HG03175 (cell line): ENCODE results near the gene CCDC74B.
"Not testable (repeated sequence)": the region's sequence is repeated elsewhere in the genome, so short reads cannot be mapped to it uniquely, and the experiment has no call there.

Experiments used
- ATAC-seq: cut with Tn5 transposase; IDR thresholded peaks from one replicate; pipeline ENCODE4 v1.9.1; 2021; ENCODE audit warnings: mild to moderate bottlenecking, moderate library complexity; ENCODE audit not compliant: unreplicated experiment

CCDC74B gene

DNA sequence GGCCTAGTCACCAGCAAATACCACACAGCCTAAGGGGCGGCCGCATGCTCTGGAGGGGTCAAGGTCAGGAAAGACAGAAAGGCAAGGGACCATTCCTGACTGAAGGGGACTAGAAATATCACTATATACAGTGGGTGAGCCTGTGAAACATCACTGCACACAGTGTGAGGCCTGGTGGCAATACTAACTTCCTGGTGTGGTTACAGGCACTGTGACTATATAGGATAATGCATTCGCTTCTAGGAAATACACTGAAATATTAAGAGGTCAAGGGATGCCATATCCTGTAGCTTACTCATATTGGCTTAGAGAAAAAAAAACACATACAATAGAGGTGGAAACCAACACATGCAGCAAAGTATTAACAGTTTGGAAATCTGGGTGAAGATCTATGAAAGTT, 24.3 kb upstream of the CCDC74B start:
- ATAC-seq, result not testable (repeated sequence)

DNA sequence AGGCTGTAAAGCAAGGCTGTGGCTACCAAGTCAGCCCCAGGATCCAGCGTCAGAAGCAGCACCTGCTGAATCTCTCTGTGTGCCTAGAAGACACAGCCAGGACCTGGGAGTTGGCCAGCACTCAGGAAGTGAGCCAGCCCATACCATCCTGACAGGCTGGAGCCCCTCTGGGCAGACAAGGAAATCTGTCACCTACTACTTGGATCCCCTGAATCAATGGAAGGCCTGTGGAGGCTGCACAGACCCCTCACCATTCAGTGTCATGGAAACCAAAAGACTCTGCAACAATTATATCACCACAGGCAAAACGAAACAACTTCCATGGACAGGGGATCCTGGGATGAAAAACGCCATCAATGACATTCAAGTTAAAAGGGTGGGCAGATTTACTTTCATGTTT, 21.7 kb upstream of the CCDC74B start:
- ATAC-seq, result not testable (repeated sequence)

DNA sequence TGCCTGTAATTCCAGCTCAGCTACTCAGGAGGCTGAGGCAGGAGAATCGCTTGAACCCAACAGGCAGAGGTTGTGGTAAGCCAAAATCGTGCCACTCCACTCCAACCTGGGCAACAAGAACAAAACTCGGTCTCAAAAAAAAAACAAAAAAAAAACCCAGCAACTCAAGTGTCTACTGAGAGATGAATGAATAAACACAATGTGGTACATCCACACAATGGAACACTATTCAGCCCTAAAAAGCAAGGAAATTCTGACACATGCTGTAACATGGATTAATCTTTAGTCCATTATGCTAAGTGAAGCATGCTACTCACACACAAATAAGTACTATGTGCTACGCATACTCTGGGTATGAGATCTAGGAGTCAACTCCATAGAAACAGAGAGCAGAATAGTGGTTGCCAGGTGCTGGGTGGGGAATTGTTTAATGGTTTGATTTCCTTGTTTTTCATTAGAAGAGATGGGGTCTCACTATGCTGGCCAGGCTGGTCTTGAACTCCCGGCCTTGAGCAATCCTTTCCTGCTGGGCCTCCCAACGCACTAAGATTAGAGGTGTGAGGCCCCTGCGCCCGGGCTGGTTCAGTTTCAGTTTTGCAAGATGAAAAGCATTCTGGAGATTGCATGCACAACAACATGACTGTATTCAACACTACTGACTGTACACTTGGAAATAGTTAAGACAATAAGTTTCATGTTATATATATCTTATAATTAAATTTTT, 20.5 kb upstream of the CCDC74B start:
- no peak for ATAC-seq

DNA sequence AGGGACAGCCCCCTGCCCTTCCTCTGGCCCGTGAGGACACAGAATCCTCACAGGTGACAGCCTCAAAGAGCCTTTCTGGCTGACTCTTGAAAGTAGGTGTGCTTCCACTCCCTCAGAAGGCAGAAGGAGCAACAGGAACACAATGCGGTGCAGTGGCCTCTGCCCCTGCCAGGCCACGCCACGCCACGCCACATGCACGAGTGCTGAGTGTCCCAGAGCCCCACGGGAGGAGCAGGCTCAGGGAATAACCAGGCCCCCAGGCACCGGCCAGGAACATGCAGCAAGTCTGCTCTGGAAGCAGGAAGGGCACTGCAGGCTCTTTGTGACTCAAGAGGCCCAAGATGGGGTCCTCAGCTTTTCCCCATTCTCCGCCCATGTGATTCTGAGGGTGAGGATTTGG, 18.1 kb upstream of the CCDC74B start:
- no peak for ATAC-seq

DNA sequence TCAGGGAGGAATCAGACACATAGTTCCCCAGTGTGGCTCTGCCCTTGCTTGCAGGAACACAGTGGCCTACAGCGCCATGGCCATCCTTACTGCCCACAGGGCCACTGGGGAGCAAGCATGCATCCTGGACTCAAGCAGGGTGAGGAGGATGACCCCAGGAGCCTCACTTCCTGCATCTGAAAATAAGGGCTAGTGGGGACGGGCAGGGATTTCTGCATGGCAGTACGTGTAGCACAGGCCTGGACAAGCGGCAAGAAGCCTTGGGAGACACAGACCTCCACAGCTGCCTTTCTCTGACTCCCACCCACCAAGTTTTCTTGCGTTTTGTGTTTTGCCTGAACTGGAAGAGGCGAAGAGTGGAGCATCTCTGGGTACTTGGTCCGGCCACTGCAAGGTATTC, 17.6 kb upstream of the CCDC74B start:
- ATAC-seq, result not testable (repeated sequence)

DNA sequence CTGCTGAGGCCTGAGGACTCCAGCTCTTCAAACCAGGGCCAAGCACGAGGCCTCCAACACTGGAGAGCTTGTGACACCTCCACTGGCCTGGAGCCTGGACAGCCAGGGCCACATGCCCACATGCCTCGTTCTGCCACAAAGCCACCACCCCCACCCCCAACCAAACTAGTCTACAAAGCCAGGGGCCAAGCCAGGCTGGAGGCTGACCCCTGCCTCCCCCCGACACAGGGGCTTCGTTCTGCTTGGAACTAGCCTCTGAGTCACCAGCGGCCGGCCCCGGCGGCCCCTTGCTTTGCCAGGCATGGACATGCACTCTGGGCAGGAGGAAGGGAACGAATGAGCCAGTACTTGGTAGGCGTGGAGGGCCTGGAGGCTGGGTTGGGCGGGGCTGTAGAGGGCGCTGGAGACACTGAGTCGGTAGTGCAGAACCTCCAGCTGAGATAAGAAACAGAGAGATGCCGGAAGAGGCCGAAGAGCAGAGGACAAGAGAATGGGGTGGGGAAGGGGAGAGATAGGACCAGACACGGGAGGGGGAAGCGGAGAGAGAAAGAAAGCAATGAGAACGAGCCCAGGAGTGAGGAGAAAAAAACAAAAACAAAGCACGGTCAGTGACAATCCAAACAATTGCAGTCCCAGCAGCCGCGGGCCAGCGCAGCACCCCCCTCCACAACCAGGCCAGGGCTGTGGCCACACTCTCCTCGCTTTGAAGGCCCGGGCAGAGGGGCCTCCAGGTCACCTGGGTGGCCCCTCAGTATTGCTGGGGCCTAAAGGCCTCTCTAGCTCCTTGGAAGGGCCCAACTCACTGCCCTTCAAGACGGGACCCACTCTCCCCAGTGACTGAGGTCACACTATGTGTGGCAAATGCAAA, 16.2 kb upstream of the CCDC74B start:
- ATAC-seq, result not testable (repeated sequence)

DNA sequence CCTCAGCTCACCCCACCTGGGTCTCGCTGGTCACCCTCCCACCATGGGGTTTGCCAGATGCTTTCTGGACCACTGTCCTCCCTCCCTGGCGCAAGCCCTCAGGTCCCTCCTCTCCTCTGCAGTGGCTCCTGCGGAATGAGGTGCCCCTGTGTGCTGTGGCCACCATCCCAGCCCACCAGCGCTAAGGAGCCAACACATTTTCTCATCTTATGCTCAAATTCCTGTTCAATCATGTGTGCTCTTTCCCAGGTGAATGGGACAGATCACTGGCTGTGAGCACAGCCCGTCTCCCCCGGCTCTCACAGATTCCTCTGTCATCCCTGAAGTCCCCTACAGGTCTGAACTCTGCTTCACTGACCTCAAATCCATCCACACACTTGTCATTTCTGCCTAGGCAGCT, 15.2 kb upstream of the CCDC74B start:
- no peak for ATAC-seq

DNA sequence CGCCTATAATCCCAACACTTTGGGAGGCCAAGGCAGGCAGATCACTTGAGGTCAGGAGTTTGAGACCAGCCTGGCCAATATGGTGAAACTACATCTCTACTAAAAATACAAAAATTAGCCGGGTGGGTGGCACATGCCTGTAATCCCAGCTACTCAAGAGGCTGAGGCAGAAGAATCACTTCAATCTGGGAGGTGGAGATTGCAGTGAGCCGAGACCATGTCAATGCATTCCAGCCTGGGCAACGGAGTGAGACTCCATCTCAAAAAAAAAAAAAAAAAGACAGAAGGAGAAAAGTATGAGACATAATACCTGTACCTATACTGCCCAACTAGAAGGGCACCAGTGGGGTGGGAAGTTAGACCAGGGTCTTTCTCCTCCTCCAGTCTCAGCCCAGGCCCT, 14.5 kb upstream of the CCDC74B start:
- ATAC-seq, result not testable (repeated sequence)

DNA sequence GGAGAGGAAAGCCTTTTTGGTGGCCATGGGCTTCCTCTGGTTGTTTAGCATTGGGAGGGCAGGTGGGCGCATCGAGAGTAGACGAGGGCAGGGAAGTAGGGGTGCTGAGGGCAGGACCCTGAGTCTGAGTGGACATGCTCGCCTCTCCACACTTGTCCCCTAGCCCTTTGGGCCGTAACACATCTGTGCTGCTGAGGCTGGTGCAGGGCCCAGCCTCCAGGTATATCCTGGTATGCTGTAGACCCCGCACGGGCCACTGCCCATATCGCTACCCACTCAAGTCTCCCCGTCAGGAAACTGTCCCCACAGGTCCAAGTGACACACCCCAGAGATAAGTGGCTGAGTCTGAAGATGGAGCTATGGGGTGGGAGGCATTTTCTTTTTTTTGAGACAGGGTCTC, 13.7 kb upstream of the CCDC74B start:
- ATAC-seq, result no peak

DNA sequence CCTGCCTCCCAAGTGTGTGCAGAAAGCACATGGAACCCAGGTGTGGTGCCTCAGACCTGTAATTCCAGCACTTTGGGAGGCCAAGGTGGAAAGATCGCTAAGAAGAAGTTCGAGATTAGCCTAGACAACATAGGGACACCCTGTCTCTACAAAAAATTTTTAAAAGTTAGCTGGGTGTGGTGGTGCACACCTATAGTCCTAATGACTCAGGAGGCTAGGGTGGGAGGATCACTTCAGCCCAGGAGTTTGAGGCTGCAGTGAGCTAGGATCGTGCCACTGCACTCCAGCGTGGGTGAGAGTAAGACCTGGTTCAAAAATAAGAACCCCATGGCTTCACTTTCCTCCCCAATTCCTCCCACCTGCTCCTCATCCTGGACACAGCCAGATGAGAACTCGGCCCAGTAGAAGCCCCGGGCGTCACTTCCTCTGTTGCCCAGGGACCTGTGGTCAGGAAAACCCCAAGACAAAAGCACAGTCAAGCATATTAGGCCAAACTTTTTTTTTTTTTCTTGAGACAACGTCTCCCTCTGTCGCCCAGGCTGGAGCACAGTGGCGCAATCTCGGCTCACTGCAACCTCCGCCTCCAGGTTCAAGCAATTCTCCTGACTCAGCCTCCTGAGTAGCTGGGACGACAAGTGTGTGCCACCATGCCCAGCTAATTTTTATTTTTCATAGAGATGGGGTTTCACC, 13.1 kb upstream of the CCDC74B start:
- ATAC-seq, result peak; percentile 83

DNA sequence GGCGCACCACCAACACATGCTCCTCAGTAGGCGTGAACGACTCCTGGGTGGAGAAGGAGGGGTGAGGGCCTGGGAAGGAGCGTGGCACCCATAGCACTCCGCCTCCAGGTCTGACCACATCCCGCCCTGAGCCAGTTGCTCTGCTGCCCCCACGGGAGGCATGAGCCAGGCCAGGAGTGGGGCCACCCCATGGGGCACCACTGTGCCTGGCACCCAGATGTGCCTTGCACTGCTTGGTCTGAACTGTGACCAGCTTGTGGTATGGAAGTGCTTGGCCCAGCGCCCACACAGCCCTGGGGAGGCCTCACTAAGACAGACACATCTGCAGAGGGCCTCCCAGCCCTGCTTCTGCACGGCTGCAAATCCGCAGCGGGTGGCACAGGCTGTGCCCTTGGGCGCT, 12.4 kb upstream of the CCDC74B start:
- ATAC-seq, result peak; percentile 49

DNA sequence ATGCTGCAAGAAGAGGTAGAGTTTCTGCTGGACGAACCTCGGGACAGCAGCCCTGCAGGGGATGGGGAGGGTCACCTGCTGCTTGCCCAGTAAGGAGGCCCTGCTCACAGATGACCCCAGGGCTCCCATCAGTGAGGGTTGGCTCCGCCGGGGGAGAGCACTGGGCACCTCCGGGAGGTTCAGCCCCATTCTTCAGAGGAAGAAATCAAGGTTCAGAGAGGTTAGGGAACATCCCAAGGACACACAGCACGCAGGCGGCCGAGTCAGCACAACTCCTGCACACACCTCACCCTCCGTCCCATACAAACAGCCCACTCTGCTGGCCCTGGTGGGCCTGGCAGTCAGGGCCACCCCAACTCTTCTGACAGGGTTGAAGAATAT, 11.7 kb upstream of the CCDC74B start:
- no peak for ATAC-seq

DNA sequence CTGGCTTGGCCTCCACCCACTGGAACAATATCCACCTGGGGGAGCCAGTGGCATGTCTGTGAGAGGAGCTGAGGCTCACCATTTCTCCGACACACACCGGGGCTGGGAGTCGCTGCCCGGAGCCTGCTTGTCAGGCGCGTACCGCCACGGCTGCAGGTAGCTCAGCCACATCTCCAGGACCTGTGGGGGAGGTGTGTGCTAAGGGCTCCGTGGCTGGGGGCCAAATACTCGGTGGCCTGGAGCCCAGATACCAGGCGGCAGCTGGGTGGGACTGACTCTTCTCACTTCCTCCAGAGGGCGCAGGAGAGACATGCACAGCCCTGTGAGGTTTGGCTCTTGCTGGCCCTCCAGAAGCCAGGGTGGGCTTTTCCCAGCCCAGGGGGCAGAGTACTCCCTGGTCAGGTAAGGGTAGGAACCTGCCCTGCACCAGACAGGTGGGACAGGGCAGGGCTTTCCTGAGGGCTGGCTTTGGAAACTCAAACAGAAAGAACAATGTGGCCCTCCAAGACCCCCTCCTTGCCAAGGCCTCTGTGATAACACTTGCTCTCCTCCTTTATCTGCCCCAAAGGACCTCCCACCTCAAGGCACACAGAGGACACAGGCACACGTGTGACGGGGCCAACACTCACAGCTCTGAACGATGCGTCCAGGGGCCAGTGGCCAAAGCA, 11.2 kb upstream of the CCDC74B start:
- not testable (repeated sequence) for ATAC-seq

DNA sequence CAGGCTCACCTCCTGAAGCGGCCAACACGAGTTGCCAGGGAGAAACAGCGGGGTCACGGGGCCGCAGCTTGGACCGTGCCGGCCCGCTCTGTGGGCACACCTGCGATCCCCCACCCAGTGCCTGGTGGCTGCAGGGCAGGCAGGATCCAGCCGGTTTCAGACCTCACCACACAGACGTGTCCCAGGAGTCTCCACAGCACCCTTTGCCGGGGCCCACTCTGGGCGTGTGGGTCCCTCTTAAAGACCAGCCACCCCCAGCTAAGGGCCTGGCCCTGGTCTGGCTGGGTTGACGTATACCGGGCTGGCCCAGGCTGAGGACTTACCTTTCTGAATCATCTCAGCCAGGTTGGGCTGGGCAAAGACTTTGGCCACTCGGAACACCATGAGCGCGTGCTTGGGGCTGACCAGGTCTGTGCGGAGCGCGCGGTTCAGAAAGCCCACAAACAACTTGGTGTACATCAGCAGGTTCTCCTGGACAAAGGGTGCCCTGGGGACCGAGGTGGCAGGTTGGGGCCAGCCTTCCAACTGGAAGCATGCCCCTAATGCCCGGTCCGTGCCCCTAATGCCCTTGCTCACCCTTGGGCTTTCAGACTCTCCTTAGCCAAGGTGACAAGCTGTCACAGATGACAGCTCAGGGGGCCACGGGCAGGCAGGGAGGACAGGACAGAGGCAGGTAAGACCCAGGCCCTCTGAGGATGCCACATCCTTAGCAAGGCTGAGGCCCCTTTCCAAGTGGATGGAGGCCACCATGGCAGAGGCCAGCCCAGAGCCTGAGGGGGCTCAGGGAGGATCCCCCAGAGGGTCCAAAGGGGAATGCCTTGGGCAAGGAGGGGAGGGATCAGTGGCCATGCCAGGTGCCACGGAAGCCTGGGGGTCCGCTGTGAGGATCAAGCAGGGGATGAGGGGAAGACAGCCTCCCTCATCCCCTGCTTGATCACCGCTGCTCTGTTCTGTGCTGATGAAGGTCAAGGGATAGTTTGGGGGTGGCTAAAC, 10.2 kb upstream of the CCDC74B start:
- ATAC-seq, result no peak

DNA sequence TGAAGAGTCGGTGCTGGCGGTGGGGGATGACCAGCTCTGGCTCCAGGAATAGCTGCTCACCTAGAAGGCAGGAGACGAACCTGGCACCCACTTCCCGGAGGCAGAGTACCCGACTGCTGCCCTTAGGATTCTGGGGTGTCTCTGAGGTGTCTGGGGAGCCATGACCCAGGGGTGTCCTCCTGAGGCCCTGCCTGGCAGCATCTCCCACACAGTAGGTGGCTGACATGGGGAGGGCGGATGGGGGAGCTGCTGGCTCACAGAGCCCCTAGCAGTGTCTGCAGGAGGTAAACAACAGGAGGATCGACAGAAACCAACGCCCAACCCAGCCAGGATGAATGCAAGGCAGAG, 9.5 kb upstream of the CCDC74B start:
- ATAC-seq, result not testable (repeated sequence)

DNA sequence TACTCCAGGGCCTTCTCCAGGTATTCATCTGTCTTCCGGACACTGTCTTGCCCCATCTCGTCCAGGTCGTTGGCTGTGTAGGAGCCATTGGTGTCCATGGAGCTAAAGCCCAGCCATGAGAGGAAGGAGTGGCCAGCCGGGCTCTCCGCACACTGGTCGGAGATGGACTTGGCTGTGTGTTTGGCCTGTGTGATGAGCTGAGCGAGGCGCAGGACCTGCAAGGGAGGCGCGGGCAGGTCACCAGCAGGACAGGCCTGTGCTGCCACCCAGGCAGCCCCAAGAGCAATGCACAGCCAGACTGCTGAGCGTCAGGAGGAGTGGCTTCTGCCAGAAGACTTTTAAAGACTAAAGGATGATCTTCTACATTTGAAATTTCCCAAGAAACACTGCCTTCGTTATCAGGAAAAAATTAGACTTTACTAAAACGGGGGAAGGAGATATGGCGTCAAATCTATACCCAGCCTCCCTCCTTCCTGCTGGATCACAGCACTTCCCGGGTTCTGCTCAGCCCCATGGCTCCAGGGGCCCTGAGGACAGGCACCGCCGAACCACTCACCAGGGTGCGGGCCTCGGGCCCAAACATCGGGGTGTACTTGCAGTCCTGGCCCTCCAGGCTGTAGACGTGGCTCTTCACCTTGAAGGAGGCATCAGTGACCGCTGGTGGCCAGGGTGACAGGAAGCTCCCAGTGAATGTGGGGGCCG, 9.0 kb upstream of the CCDC74B start:
- ATAC-seq, result not testable (repeated sequence)

DNA sequence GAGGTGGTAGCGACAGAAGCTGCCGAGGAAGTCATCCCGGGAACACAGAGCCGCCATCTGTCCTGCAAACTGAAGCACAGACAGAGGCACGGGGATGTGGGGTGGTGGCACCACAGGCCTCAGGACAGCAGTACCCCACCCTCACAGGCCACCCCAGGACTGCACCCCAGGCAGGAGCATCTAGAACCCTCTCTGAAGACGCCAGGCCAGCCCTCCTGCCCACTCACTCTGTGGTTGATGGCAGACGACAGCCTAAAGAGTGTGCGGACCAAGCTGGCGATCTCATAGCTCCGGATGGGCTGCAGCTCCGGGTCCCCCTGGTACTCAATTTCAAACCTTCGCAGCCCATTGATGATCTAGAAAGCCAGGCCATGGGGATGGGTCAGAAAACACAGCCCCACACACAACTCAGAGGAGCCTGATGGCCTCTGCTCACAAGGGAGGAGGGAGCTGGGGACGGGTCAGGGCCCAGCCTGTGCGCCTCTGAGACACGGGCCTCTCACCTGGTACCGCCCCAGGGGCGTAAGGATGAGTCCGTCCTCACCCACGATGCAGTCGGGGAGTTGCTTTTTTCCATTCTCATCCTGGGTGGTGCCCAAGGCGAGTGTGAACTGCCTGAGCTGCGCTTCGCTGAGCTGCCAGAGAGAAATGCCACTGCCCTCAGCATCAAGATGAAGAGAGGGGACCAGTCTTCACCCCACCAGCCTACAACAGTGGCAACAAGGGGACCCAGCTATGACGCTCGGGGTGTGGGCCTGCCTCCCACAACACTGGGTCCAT, 8.1 kb upstream of the CCDC74B start:
- ATAC-seq, result no peak

DNA sequence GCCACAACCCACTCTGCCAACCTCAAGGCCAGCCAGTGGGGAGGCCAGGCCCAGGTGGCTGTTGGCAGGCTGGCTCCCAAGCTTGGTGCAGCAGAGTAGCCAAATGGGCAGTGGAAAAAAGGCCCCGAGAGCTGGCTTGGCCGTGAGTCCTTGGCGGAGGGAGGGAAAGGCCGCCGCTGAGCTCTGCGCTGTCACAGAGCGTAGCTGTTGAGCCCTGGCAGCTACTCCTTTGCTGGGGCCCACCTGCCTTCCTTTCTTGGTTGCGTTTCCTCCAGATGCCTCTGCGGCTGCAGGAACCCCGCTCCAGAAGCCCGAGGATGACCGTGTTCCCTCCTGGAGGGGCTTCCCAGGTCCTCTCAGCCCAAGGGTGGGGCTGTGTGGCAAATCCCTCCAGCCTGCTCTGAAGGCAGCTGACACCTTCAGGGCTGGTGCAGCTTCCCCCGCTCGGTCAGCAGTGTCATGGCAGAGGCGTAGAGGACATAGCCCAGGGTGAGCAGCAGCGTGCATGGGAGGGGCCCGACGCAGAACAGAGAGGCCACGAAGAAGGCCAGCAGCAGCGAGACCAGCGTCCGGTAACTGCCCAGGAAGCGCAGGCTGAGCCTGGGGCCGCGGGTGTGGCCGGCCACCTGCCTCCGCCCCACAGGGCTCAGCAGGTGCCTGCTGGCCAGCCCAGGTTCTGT, 7.4 kb upstream of the CCDC74B start:
- ATAC-seq, result not testable (repeated sequence)
